ENCODE measurements around the gene ZNF407.

GRCh38 chr18:74631212-74631611, 33.5 kb downstream of the ZNF407 start:
- TF ChIP-seq POLR2A (IDR thresholded peaks at IDR 0.05) (no peak), CTCF (IDR thresholded peaks at IDR 0.05) (no peak)
